Ishikawa (cell line): Measurements from ENCODE around the gene ZNF319.

Experiments
- CREB1 ChIP-seq: IDR thresholded peaks from 2 replicates; pipeline ENCODE4 v1.6.1; 2012; ENCODE audit warnings: low read depth
- TAF1 ChIP-seq: IDR thresholded peaks from 2 replicates; pipeline ENCODE4 v1.6.1; 2012; ENCODE audit warnings: low read depth, mild to moderate bottlenecking
- YY1 ChIP-seq: IDR thresholded peaks from 2 replicates; pipeline ENCODE4 v1.6.1; 2012; ENCODE audit warnings: low read depth
- TF ChIP-seq, protein P1 (sequence below): IDR thresholded peaks from 2 replicates; pipeline ENCODE4 v1.6.1; 2012; ENCODE audit warnings: low read depth, mild to moderate bottlenecking
- TF ChIP-seq, protein P2 (sequence below): IDR thresholded peaks from 2 replicates; pipeline ENCODE4 v1.6.1; 2012
- TF ChIP-seq, protein P3 (sequence below): IDR thresholded peaks from 2 replicates; pipeline ENCODE4 v1.6.1; 2012

DNA sequence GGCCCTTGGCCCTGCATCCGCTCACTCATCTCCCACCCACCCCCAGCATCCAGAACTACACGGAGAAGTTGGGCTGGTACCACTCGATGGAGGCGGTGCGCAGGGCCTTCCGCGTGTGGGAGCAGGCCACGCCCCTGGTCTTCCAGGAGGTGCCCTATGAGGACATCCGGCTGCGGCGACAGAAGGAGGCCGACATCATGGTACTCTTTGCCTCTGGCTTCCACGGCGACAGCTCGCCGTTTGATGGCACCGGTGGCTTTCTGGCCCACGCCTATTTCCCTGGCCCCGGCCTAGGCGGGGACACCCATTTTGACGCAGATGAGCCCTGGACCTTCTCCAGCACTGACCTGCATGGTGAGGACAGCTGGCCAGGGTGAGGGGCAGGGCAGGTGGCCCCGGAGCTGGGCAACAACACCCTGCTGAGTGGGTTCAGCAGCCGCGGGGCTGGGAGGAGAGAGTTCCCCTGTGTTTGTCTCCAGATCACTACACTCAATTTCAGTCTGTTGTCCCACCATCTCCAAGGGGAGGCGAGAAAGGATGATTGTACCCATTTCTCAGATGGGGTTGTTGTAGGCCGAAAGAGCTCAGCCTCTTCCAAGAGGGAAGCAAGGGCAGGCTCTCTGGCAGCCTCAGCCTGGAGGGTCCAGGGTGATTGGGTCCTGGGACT is 39.5 kb upstream of the ZNF319 start:
- TF ChIP-seq TAF1 (no peak), CREB1 (no peak), YY1 (no peak)
- TF ChIP-seq, protein P1, sequence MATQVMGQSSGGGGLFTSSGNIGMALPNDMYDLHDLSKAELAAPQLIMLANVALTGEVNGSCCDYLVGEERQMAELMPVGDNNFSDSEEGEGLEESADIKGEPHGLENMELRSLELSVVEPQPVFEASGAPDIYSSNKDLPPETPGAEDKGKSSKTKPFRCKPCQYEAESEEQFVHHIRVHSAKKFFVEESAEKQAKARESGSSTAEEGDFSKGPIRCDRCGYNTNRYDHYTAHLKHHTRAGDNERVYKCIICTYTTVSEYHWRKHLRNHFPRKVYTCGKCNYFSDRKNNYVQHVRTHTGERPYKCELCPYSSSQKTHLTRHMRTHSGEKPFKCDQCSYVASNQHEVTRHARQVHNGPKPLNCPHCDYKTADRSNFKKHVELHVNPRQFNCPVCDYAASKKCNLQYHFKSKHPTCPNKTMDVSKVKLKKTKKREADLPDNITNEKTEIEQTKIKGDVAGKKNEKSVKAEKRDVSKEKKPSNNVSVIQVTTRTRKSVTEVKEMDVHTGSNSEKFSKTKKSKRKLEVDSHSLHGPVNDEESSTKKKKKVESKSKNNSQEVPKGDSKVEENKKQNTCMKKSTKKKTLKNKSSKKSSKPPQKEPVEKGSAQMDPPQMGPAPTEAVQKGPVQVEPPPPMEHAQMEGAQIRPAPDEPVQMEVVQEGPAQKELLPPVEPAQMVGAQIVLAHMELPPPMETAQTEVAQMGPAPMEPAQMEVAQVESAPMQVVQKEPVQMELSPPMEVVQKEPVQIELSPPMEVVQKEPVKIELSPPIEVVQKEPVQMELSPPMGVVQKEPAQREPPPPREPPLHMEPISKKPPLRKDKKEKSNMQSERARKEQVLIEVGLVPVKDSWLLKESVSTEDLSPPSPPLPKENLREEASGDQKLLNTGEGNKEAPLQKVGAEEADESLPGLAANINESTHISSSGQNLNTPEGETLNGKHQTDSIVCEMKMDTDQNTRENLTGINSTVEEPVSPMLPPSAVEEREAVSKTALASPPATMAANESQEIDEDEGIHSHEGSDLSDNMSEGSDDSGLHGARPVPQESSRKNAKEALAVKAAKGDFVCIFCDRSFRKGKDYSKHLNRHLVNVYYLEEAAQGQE, result no peak
- TF ChIP-seq, protein P2, sequence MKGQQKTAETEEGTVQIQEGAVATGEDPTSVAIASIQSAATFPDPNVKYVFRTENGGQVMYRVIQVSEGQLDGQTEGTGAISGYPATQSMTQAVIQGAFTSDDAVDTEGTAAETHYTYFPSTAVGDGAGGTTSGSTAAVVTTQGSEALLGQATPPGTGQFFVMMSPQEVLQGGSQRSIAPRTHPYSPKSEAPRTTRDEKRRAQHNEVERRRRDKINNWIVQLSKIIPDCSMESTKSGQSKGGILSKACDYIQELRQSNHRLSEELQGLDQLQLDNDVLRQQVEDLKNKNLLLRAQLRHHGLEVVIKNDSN, result no peak
- TF ChIP-seq, protein P3, sequence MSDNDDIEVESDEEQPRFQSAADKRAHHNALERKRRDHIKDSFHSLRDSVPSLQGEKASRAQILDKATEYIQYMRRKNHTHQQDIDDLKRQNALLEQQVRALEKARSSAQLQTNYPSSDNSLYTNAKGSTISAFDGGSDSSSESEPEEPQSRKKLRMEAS, result no peak
